Astrocyte of the hippocampus (primary cell): ENCODE measurements around the gene DAAM2.

Source experiments
- DNase-seq: peaks from one replicate; pipeline ENCODE4 v3.0.0; 2011; ENCODE audit warnings: low read depth, low spot score

The DAAM2 gene

DNA sequence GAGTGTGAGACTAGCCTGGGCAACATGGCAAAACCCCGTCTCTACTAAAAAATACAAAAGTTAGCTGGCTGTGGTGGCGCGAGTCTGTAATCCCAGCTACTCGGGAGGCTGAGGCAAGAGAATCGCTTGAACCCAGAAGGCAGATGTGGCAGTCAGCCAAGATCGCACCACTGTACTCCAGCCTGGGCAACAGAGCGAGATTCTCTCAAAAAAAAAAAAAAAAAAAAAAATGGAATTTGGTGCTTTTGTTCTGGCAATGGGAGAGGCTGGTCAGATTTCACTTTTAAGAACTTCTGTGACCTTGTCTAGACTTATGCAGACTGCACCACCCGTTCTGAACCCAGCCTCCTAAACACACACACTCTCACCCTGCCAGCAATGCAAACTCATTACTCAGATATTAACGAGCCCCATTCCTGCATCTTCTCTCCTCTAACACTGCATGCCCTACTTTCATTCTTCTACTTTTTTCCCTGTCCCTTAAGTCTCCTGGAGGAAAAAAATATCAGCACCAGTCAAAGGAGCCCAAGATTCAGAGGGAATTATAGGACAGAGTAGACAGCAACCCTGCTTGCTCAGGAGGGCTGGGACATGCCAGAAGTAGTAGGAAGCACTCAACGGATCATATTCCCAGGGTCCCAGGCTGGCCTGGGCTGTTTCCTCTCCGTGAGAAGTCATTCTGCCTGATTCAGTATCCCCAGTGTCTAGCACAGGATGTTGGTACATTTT is 137.7 kb downstream of the DAAM2 start:
- DNase-seq, result no peak

DNA sequence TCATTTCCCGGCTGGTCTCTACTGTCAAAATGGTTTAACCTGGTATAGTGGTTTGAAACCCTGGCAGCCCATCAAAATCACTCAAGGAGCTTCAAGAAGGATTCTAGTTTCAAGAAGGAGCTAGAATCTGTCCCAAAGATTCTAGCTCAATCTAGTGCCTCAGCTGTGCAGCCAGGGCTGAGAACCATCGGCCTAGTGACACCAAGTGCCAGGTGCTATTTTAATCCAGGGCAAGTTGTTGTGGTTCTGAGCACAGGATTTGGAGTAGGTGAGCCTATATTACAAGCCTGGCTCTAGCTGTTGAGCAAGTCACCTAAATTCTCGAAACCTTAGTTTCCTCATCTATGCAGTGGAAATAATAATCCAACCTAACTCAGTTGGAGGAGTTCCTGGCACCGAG is 138.4 kb downstream of the DAAM2 start:
- DNase-seq, result no peak

DNA sequence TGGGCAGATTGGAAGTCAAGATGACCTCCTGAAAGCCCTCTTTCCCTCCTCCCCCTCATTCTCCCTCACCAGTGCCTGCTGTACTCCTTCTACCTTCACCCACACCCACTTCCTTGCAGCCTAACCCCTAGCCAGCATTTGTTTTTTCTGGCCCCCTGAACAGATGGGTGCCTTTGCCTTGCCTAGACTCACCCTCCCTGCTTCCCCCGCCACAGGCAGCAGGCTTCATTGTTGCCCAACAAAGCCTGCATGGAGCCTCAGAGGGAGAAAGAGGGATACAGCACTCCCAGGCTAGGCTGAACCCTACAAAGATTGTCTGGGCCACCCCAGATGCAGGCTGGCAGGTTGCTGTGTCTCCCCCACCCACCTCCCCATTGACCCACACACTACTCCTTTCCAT is 139.4 kb downstream of the DAAM2 start:
- no peak for DNase-seq

DNA sequence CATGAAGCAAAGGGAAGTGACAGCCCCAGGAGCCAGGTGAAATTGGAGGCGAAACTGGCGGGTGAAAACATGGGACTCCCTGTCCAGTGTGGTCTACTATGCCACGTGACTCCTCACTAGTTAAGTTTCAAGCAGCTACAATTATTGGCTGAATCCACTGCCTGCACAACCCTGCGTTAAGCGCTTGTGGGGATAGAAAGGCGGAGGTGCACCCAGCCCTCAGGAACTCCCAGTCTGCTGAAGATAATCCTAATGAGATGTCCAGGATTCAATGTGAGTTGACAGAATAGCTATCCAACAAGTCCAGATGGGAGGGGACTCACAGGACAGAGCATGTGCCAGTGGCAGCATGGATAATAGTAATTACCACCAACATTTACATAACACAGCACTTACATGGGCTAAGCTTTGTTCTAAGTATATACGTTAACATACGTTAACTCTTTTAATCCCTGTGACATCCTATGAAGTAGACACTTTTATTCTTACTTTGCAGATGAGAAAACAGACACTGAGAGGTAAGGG is 140.3 kb downstream of the DAAM2 start:
- DNase-seq, result no peak

DNA sequence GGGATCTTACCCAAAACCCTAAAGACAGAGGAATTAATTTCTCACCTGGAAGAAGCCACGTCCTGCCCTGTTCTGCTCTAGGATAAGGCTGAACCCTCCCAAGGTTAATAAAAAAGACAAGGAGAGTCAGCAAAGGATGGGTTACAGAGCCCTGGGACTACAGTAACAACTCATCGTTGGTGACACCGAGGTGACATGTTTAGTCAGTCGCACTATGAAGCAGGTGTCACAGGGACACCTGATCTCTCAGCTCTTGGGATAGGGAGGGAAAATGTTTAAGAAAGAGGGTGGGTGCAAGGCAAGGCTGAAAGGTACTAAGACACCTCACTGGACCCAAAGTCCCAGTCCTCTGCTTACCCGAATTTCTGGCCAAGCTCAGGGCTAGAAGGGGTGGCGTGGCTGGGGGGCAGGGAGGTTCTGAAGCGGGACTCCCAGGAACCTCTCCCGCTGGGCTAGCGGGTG is 141.5 kb downstream of the DAAM2 start:
- DNase-seq, result no peak

DNA sequence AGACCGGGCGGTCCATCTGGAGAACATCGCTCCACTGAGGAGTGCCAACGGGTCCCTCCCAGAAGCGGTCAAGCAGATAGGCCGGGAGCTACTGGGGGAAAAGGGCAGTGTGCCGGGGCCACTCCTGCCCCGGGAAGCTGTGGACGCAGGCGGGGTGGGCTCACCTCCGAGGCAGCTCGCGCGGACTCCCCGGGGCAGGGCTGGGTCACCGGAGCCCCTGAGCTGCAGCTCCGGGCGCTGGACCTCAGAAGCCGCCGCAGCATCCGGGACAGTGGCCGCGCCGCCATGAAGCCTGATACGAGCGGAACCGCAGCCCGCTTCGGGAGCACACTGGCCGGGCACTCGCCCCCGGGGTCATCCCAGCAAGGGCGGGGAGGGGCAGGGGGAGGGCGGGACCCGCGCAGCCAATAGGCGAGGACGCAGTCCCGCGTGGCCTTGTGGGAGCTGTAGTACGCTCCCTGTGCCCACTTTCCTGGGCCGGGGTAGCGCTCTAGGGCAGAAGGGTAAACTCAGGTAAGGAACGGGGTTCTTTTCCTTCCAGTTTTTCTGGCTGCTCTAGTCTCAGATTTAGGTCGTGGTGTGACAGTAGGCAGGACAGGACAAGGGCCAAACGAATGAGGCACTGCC is 142.1 kb downstream of the DAAM2 start, which contains the start of gene MOCS1:
Gene MOCS1 (minus strand): TSS at position 332 of the 627 bp plus-strand sequence. CDS start 45 bp downstream, at position 287.
- peak; percentile 83 for DNase-seq

DNA sequence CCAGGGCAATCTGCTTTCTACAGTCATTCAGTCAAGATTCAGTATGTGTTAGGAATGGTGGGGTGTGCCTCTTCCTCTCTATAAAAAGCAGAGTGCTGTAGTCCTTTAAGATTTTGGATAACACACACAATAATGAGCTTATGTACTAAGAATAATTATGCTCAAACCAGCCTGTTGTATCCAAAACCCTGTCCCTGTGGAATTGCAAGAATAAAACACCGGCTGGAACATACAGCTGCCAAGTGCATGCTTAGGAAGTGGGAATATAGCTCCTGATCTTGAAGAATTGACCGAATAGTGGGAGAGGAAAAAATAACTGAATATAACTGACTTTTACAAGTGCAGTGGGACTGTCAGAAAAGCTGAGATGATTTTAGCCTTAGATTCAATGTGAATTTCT is 143.1 kb downstream of the DAAM2 start:
- no peak for DNase-seq

DNA sequence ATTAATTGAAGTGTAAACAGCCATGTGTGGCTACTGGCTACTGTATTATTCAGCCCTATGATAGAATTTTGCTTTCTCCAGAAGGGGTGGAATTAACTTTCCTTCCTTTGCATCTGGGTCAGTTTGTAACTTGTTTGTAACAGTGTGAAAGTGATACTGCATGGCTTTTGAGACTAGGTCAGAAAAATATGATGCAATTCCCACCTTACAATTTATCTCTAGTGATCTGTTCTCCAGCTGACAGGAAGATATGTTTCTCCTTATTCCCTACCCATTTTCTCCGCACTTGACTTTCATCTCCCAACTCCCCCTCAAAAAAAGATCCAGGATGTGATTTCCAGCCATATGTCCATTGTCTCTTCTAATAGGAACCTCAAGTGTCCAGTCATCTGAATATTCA is 144.7 kb downstream of the DAAM2 start:
- no peak for DNase-seq

DNA sequence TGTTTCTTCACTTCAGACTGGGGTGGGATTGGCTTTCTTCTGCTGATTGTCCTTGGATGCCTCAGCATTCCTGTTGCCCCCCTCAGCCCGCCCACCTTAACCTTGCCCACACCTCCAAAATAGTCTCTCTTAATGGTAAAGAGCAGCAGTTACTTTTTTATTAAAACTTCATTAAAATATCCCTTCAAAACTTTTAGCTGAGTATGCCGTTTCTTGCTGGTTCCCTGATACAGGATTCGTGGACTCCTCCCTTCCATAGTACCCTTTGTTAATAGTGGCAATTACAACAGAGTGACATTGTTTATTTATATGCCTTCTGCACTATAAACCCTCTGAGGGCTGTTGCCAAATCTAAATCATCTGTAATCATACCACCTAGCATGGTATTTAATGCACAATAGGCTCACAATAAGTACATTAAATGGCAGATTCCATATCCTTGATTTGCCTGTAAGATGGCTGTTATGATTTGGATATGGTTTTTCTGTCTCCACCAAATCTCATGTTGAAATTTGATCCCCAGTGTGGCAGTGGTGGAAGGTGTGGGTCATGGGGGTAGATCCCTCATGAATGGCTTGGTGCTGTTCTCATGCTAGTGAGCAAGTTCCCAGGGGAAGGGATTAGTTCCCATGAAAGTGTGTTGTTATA is 145.6 kb downstream of the DAAM2 start:
- no peak for DNase-seq

DNA sequence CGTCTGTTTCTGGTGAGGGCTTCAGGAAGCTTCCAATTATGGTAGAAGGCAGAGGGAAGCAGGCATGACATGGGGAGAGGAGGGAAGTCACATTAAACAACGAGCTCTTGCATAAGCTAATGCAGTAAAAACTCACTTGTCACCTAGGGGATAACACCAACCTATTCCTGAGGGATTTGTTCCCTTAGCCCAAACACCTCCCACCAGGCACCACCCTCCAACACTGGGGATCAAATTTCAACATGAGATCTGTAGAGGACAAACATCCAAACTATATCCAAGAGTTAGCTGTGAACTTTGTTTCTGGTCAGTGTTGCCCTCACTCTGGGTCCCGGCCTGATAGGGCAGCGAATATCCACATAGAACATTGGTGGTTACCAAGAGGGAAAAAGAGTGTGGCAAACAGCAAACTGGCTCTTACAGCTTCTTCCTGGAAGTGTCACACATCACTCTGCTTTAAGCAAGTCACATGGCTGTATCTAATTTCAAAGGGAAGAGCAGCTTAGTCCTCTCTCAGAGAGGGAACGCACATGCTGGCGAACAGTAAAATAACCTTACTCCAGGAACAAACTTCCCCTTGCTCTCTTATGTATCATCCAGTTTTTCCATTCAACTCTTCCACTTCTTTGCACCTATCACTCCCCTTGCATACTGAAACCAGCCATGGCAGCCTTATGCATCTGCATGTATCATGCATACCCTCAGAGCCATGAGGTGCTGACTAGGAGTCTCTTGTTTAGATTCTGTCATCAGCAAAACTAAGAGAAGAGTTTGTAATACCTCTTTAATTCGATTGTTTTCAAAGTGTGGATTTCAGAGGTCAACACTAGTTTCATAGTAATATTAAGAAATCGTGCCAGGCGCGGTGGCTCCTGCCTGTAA is 146.8 kb downstream of the DAAM2 start:
- DNase-seq, result no peak

DNA sequence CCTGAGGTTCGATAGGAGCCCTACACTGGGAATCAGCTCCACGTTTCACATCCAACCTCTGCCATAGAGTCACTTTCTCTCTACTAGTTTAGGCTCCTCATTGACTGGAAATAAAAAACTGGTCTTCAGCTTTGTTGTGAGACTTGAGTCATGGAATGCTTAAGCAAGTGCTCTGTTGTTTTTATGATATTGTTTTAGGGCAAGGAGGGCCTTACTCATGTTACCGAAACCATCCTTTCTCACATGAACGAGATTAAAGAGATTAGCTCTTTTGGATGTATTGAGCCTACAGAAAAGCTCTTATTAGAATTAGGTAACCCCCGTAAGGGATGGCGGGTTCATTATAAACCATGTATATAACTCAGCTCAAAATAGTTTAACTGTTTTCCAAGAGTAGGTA is 149.0 kb downstream of the DAAM2 start:
- no peak for DNase-seq

DNA sequence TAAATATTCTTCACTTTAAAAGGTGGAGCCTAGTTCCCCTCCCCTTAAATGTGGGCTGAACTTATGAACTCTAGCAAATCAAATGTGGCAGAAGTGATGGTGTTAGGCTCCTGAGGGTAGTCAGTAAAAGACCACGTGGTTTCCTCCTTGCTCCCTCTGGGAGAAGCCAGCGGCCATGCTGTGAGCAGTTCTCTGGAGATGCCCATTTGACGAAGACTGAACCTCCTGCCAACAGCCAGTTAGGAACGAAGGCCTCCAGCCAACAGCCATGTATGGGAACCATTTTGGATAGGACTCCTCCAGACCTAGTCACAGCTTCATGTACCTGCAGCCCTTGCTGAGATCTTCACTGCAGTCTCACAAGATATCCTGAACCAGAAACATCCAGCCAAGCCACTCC is 149.6 kb downstream of the DAAM2 start:
- no peak for DNase-seq

DNA sequence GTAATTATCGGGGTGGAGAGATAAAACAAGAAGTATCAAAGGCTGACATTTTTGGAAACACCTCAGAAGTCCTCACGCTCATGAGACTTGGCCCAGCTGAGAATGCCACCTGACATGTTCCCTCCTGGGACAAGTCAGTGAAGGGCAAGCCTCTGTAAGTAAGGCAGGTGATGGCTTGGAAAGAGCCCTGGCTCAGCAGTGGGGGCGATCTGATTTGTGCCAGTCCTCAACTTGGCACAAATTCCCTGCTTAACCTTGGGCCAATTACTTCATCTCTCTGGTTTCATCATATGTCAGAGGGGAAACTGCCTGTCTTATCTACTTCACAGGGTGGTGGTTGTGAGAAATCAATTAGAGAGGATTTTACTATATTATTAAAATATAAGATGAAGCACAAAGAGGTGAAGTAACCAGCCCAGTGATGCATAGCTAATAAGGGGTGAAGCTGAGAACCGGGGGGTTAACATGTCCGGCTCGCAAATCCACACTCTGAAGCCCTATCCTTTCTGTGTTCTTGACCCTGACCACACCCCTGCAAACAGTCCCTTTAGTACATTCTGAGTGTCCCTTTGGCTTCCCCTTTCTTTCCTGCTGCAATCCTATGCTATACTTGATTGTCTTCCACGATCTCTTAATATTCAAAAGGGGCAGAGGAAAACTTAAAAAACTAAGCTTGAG is 150.9 kb downstream of the DAAM2 start:
- no peak for DNase-seq

DNA sequence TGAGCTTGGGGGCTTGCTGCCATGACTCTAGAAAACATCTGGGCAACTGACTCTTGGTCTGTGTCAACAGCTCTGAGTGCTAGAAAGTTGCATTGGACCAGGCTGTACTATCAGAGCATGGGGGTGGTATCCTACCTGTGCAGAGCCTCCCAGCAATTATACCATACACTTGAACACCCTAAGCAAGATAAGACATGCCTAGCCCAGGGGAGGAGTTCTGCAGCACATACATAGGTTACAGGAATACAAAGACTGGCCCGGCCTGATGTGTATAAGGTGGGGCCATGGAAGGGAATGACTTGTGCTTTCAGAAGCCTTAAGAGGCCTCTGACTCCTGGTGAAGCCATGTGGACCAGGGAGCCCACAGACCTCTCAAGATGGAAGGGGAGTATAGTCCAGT is 153.4 kb downstream of the DAAM2 start:
- DNase-seq, result no peak

DNA sequence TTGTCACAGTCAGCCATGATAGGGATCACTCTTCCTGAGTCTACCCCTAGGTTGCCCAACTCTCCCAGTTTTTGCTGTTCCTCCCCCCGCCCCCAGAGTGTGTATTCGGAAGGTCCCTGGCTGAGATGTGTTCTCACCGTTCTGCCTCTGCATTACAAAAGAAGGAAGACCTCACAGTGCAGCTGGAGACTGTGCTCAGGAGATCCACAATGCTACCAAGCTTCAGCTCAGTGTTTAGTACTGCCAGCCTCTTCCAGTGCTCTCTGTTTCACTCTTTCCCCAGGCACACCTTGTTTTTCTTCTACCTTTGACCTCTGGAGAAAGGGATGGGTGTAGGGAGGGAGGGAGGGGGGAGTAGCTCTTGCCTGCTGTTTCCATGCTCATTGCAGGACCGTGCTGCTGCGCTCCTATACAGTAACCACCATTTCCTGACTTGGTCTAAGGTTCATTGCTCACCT is 155.5 kb downstream of the DAAM2 start:
- no peak for DNase-seq

DNA sequence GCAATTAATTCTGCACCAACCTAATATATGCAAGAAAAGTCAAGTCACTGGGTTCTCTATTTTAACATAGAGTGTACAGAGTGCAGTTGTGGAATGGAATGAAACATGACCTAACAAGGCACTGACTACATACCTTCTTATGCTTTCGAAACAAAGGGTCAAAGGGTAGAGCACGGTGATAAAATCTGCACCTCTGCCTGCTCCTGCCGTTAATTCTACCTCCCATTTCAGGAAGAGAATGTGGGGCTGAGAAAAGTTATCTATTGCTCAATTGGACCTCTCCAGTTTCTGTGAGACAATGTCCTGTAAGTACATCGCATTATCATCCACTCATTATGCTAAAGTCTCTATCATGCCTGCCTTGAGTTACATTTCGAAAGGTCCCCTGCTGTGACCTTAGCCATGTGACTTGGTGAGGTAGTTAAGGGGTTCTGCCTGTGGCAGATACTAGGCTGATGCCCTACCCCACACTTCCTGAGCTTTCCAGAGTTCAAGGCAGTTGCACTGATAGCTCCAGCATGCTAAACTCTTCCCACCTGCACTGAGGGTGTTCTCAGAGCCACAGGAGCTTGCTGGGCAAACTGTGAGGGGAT is 156.1 kb downstream of the DAAM2 start:
- DNase-seq, result no peak

DNA sequence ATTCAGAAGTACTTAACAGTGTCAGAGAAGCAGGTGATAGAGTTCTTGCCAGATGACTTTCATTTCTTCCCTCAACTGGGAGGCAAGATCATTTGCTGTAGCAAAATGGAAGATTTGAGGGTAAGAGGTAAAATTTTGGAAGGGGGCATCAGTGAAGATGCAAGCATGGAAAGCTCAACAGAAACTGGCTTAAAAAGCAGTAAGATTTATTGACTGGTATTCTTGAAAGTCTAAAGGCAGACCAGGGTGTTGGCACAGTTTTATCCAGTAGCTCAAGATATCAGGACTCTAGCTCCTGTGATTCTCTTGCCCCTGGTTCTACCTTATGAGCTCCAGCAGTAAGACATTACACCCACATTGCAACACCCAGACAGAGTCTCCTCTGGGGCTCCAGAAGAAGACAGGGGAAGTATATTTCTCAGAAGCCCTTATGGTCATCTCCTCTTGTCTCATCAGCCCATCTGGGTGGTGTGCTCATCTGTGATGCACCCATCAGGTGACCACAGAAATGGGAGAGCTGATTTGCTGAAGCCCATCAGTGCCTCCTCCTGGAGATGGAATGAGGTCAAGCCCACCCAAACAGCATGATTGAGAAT is 158.0 kb downstream of the DAAM2 start:
- no peak for DNase-seq

DNA sequence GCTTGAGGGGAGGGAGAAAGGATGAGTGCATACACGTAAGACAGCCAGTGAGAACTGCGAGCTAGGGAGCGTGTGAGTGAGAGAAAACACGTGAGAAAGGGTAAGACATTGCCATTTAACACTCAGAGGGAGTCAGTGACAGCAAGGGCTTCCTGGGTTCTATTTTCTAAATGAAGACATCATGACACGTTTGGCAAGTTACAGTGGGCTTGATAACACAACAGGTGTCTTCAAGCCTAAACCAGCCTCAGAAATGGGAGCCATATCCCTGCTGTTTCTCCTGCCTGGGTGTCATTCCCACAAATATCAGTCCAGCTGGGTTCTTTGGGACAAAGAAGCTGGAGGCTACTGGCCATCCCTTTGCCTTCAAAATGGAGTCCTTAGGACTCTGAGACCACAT is 159.0 kb downstream of the DAAM2 start:
- DNase-seq, result no peak

DNA sequence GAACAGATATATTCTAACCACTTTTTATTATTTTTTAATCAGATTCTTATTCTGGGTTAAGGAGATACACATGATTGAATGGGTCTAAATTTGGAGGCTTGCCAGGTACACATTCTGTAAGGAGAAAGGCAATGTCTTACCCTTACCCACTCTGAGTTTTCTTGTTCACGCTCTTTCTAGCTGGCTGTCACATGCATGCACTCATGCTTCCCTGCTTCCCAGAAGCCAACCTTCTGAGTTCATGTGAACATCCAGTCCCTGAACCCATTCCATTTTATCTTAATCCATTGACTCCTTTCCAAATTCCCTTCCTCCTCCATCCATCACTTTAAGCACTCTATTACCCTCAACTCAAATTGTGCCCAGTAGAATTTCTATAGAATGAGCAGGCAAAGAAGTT is 159.5 kb downstream of the DAAM2 start:
- DNase-seq, result peak; percentile 14

DNA sequence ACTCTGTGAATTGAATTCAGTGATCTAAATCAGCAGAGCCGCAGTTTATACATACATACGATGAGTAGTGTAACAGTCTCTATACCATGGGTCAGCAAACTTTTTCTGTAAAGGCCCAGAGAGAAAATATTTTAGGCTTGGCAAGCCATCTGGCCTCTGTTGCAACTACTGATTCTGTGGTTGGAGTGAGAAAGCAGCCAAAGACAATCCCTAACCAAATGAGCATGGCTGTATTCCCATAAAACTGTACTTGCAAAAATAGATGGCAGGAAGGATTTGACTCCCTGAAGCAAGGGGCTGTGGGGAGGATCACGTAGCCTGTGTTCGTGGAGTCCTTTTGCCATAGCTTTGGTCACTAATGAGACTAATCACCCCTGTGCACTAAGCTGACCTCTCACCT is 160.0 kb downstream of the DAAM2 start:
- peak; percentile 51 for DNase-seq
